Caco-2 (cell line): ENCODE results near the gene CLNS1A. TPM values are rescaled to one million over a fixed set of nuclear protein-coding genes. Genes with fewer than 3 reads are reported as not detected.
A peak's percentile ranks its signal among the peaks of the same experiment; 100 is the strongest.
"Not testable (repeated sequence)": the region's sequence is repeated elsewhere in the genome, so short reads cannot be mapped to it uniquely, and the experiment has no call there.

ENCODE experiments used
- BruUV-seq: library from RNA; stranded (reverse); fragments of 400-500 nt; replicated peaks from 2 replicates; lab custom pipeline; 2021; lab: Mats Ljungman, UMichigan
- CTCF ChIA-PET: fragments of 300-600 bp; sonication (Branson Sonifier 250); formaldehyde crosslinking; loops from one replicate; lab custom pipeline; 2022; ENCODE audit warnings: antibody characterized with exemption; lab: Charles Lee
- POLR2A ChIA-PET: fragments of 300-600 bp; sonication (Branson Sonifier 250); formaldehyde crosslinking; loops from one replicate; lab custom pipeline; 2022; ENCODE audit warnings: antibody characterized with exemption; lab: Charles Lee
- DNase-seq, 2 experiments: peaks; one replicate each; pipeline versions ENCODE4 v3.0.0 to v3.0.0-alpha.2; 2020 to 2022
- H3K27me3 ChIP-seq: replicated peaks from 2 replicates; pipeline ENCODE4 v1.6.0; 2011; ENCODE audit warnings: low read length; ENCODE audit not compliant: control insufficient read depth, insufficient read depth
- H3K36me3 ChIP-seq: 2 replicates; pipeline ENCODE4 v1.5.1; 2011; ENCODE audit warnings: low read length; ENCODE audit not compliant: control insufficient read depth, insufficient read depth
- H3K4me1 ChIP-seq: fragments of 250-450 bp; sonication (Bioruptor Pico); 2 replicates; pipeline ENCODE4 v1.5.1; 2020; ENCODE audit warnings: mild to moderate bottlenecking
- H3K4me3 ChIP-seq: 2 replicates; pipeline ENCODE4 v1.5.1; 2011; ENCODE audit warnings: low read depth, mild to moderate bottlenecking, control low read depth, low read length
- H3K9me3 ChIP-seq: fragments of 250-450 bp; sonication (Bioruptor Pico); 2 replicates; pipeline ENCODE4 v1.5.1; 2020; ENCODE audit warnings: mild to moderate bottlenecking, moderate library complexity
- H3K27ac Mint-ChIP-seq: one replicate; pipeline ENCODE4 v1.8.0; 2022; ENCODE audit warnings: mixed read lengths; ENCODE audit not compliant: unreplicated experiment
- H3K27me3 Mint-ChIP-seq: one replicate; pipeline ENCODE4 v1.8.0; 2022; ENCODE audit warnings: mixed read lengths; ENCODE audit not compliant: insufficient read depth, unreplicated experiment
- H3K36me3 Mint-ChIP-seq: one replicate; pipeline ENCODE4 v1.8.0; 2022; ENCODE audit warnings: mild to moderate bottlenecking, mixed read lengths; ENCODE audit not compliant: insufficient read depth, unreplicated experiment
- H3K4me1 Mint-ChIP-seq: one replicate; pipeline ENCODE4 v1.8.0; 2022; ENCODE audit warnings: low read depth, mixed read lengths; ENCODE audit not compliant: unreplicated experiment
- H3K4me3 Mint-ChIP-seq: one replicate; pipeline ENCODE4 v1.8.0; 2022; ENCODE audit warnings: mild to moderate bottlenecking, moderate library complexity, mixed read lengths; ENCODE audit not compliant: unreplicated experiment
- H3K9me3 Mint-ChIP-seq: one replicate; pipeline ENCODE4 v1.8.0; 2022; ENCODE audit warnings: mixed read lengths; ENCODE audit not compliant: unreplicated experiment
- intact Hi-C: fragments of 100-400 bp; cut with micrococcal nuclease; formaldehyde crosslinking; loops from one replicate; pipeline ENCODE4 v1.10.0; 2022; ENCODE audit not compliant: unreplicated experiment
- total RNA-seq: library from RNA; stranded (reverse); gene quantifications from 2 replicates; pipeline ENCODE4 v1.2.3, GENCODE V29; 2022
- TF ChIP-seq, protein P1 (sequence below), 2 experiments: fragments of 200-600 bp in 1 of 2; IDR thresholded peaks; 1 replicate in 1 of 2; 2 replicates in 1 of 2; pipeline versions ENCODE4 v1.5.1 to v1.8.0; 2011 to 2022; ENCODE audit warnings: antibody characterized with exemption in 1 of 2, control low read depth in 1 of 2, inconsistent platforms in 1 of 2, low read depth in 1 of 2, low read length in 1 of 2, mild to moderate bottlenecking in 1 of 2, moderate library complexity in 1 of 2; ENCODE audit not compliant: insufficient read depth in 1 of 2, severe bottlenecking in 1 of 2, unreplicated experiment in 1 of 2

CLNS1A gene
- total RNA-seq, 1 experiment from 2014 or later = 282 TPM

GRCh38 chr11:77642228-77642627 lies 4.6 kb upstream of the CLNS1A start:
- Mint-ChIP-seq H3K4me3 (no peak overlapping the region), H3K36me3 (peaks cover 9% of the 10 kb centered on the region), H3K27ac (no peak overlapping the region), H3K4me1 (peaks cover 5% of the 10 kb centered on the region), H3K9me3 (no peaks in the 10 kb centered on the region), H3K27me3 (no peaks in the 10 kb centered on the region)
- DNase-seq = no peak
- Histone ChIP-seq H3K4me3 (no peak overlapping the region), H3K36me3 (no peaks in the 10 kb centered on the region), H3K27me3 (no peaks in the 10 kb centered on the region), H3K9me3 (peaks cover 7% of the 10 kb centered on the region; the same call in 1 of the 2 replicates), H3K4me1 (peaks cover 9% of the 10 kb centered on the region)
- BruUV-seq = no TSS peak
- intact Hi-C loops = no loop called here
- TF ChIP-seq, protein P1, sequence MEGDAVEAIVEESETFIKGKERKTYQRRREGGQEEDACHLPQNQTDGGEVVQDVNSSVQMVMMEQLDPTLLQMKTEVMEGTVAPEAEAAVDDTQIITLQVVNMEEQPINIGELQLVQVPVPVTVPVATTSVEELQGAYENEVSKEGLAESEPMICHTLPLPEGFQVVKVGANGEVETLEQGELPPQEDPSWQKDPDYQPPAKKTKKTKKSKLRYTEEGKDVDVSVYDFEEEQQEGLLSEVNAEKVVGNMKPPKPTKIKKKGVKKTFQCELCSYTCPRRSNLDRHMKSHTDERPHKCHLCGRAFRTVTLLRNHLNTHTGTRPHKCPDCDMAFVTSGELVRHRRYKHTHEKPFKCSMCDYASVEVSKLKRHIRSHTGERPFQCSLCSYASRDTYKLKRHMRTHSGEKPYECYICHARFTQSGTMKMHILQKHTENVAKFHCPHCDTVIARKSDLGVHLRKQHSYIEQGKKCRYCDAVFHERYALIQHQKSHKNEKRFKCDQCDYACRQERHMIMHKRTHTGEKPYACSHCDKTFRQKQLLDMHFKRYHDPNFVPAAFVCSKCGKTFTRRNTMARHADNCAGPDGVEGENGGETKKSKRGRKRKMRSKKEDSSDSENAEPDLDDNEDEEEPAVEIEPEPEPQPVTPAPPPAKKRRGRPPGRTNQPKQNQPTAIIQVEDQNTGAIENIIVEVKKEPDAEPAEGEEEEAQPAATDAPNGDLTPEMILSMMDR (IDR thresholded peaks at IDR 0.05; ENCODE audit: insufficient read depth in 1 of 2, low read depth in 1 of 2, low read length in 1 of 2, severe bottlenecking in 1 of 2, unreplicated experiment in 1 of 2) = no peak
- POLR2A ChIA-PET = interaction anchor here (0.8 kb wide), 1 partner anchor 12 kb away, joined by 3 read pairs; no protein-coding TSS in a partner anchor
- CTCF ChIA-PET = interaction anchor here (0.5 kb wide), 1 partner anchor 1119 kb away, joined by 3 read pairs; no protein-coding TSS in a partner anchor

DNA sequence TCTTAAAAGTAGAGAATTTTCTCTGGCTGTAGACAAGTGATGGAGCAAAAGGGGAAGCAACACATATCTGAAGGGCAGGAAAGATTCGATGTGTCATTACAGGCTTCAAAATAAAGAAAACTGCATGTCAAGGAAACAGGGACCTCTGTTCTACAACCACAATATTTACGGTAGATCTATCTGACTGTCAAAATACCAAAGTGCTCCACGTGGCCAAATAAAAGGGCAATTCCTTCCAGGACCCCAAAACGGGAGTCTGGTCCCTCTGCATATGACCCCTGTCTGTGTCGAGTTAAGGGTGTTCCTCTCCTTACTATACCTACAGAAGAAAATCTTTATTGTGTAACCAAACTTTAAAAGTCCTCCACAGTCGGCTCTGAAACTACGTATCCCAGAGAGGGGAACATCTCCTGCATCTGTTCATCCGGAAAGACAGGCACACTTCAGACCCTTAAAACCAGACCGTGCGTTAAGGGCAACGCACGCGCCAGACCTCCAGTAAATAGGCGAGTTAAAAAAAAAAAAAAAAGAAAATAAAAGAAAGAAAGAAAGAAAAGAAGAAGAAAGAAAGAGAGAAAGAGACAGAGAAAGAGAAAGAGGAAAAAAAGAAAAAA lies 756 bp downstream of the CLNS1A start:
- H3K4me3 Mint-ChIP-seq = peak overlapping the region; percentile 88
- H3K36me3 Mint-ChIP-seq = peaks cover 44% of the 10 kb centered on the region
- ChIA-PET POLR2A (interaction anchor here (0.8 kb wide), 1 partner anchor 358 kb away, joined by 6 read pairs; the partner anchor contains the start of gene INTS4), CTCF (no interaction called here)
- H3K9me3 Mint-ChIP-seq = no peaks in the 10 kb centered on the region
- H3K36me3 ChIP-seq = no peaks in the 10 kb centered on the region
- DNase-seq = no peak
- H3K4me1 ChIP-seq = peaks cover 4% of the 10 kb centered on the region
- H3K27ac Mint-ChIP-seq = peak overlapping the region; percentile 85
- TF ChIP-seq, protein P1 (IDR thresholded peaks at IDR 0.05; ENCODE audit: insufficient read depth in 1 of 2, low read depth in 1 of 2, low read length in 1 of 2, severe bottlenecking in 1 of 2, unreplicated experiment in 1 of 2) = no peak
- peaks cover 15% of the 10 kb centered on the region for H3K4me1 Mint-ChIP-seq
- peak overlapping the region; percentile 80 for H3K4me3 ChIP-seq
- no peaks in the 10 kb centered on the region for H3K27me3 ChIP-seq
- peaks cover 7% of the 10 kb centered on the region; the same call in 1 of the 2 replicates for H3K9me3 ChIP-seq
- H3K27me3 Mint-ChIP-seq = no peaks in the 10 kb centered on the region
- intact Hi-C loops = loop anchor here (1.0 to 2.0 kb wide), 4 partner anchors 33 to 358 kb away; partner anchors contain the start of genes AAMDC, INTS4 and RSF1
- TSS peak; percentile 77 for BruUV-seq

- peaks cover 60% of the 10 kb centered on the region for H3K36me3 Mint-ChIP-seq
- H3K4me3 Mint-ChIP-seq, intact Hi-C loops, BruUV-seq, DNase-seq, H3K9me3 Mint-ChIP-seq, H3K27me3 ChIP-seq, H3K36me3 ChIP-seq, H3K27me3 Mint-ChIP-seq, H3K4me1 ChIP-seq, POLR2A ChIA-PET, H3K4me3 ChIP-seq, H3K27ac Mint-ChIP-seq, H3K9me3 ChIP-seq: not testable (repeated sequence)
- H3K4me1 Mint-ChIP-seq = peaks cover 22% of the 10 kb centered on the region
- CTCF ChIA-PET = interaction anchor here (1.2 kb wide), 1 partner anchor 14 kb away, joined by 5 read pairs; no protein-coding TSS in a partner anchor
Measured at GRCh38 chr11:77633926-77634325, 3.7 kb downstream of the CLNS1A start.
